Central memory CD8-positive, alpha-beta T cell (primary cell): ENCODE results near the gene ARHGEF4.

Experiments used
- ATAC-seq: fragments of 150-1000 bp; cut with Tn5 transposase; replicated peaks from 2 replicates; pipeline ENCODE4 v1.10.0; 2022; ENCODE audit warnings: mild to moderate bottlenecking, moderate FRiP score, moderate number of reproducible peaks; ENCODE audit not compliant: poor library complexity, severe bottlenecking; ENCODE audit errors: extremely low read depth
- DNase-seq, 2 donors: peaks; one replicate each; pipeline ENCODE4 v3.0.0; 2021; ENCODE audit warnings: low spot score in 2 of 2
- H3K27ac Mint-ChIP-seq: one replicate; pipeline ENCODE4 v1.8.0; 2022; ENCODE audit warnings: low read depth, mild to moderate bottlenecking, moderate library complexity, mixed read lengths
- H3K27me3 Mint-ChIP-seq: one replicate; pipeline ENCODE4 v1.8.0; 2022; ENCODE audit warnings: mixed read lengths
- H3K36me3 Mint-ChIP-seq: one replicate; pipeline ENCODE4 v1.8.0; 2022; ENCODE audit warnings: mild to moderate bottlenecking, moderate library complexity, mixed read lengths; ENCODE audit not compliant: insufficient read depth
- H3K4me1 Mint-ChIP-seq: one replicate; pipeline ENCODE4 v1.8.0; 2022; ENCODE audit warnings: mixed read lengths
- H3K4me3 Mint-ChIP-seq: one replicate; pipeline ENCODE4 v1.8.0; 2022; ENCODE audit warnings: mild to moderate bottlenecking, moderate library complexity, mixed read lengths
- H3K9me3 Mint-ChIP-seq: one replicate; pipeline ENCODE4 v1.8.0; 2022; ENCODE audit warnings: mixed read lengths

ARHGEF4 gene

GRCh38 chr2:130832296-130832940, 4.3 kb upstream of the ARHGEF4 start:
- Mint-ChIP-seq H3K4me1 (no peaks in the 10 kb centered on the region), H3K27ac (no peak overlapping the region), H3K4me3 (no peak overlapping the region), H3K36me3 (peaks cover 5% of the 10 kb centered on the region), H3K9me3 (no peaks in the 10 kb centered on the region), H3K27me3 (peaks cover 51% of the 10 kb centered on the region)
- DNase-seq = no peak
- no peak for ATAC-seq

GRCh38 chr2:130834091-130834930, 2.4 kb upstream of the ARHGEF4 start:
- Mint-ChIP-seq H3K4me3 (no peak overlapping the region), H3K36me3 (peaks cover 5% of the 10 kb centered on the region), H3K27ac (no peak overlapping the region), H3K9me3 (no peaks in the 10 kb centered on the region), H3K27me3 (peaks cover 64% of the 10 kb centered on the region), H3K4me1 (no peaks in the 10 kb centered on the region)
- DNase-seq (no peak), ATAC-seq (no peak)

- H3K4me3 Mint-ChIP-seq = no peak overlapping the region
- no peaks in the 10 kb centered on the region for H3K4me1 Mint-ChIP-seq
- no peak overlapping the region for H3K27ac Mint-ChIP-seq
- H3K27me3 Mint-ChIP-seq = peaks cover 64% of the 10 kb centered on the region
- DNase-seq (no peak), ATAC-seq (no peak)
- peaks cover 5% of the 10 kb centered on the region for H3K36me3 Mint-ChIP-seq
- no peaks in the 10 kb centered on the region for H3K9me3 Mint-ChIP-seq
Observed at GRCh38 chr2:130834931-130835765, 1.6 kb upstream of the ARHGEF4 start.

GRCh38 chr2:130835766-130836015, 1.0 kb upstream of the ARHGEF4 start:
- Mint-ChIP-seq H3K4me1 (no peaks in the 10 kb centered on the region), H3K27me3 (peaks cover 60% of the 10 kb centered on the region), H3K36me3 (peaks cover 7% of the 10 kb centered on the region), H3K4me3 (no peak overlapping the region), H3K27ac (no peak overlapping the region), H3K9me3 (no peaks in the 10 kb centered on the region)
- DNase-seq (no peak), ATAC-seq (no peak)

- H3K9me3 Mint-ChIP-seq = no peaks in the 10 kb centered on the region
- H3K36me3 Mint-ChIP-seq = peaks cover 5% of the 10 kb centered on the region
- DNase-seq (no peak), ATAC-seq (no peak)
- H3K27ac Mint-ChIP-seq = no peak overlapping the region
- no peak overlapping the region for H3K4me3 Mint-ChIP-seq
- H3K27me3 Mint-ChIP-seq = peaks cover 61% of the 10 kb centered on the region
- H3K4me1 Mint-ChIP-seq = no peaks in the 10 kb centered on the region
Observed at GRCh38 chr2:130837175-130837810, 579 bp downstream of the ARHGEF4 start.

- Mint-ChIP-seq H3K9me3 (no peaks in the 10 kb centered on the region), H3K4me3 (no peak overlapping the region), H3K4me1 (no peaks in the 10 kb centered on the region), H3K27me3 (peaks cover 61% of the 10 kb centered on the region), H3K36me3 (peaks cover 5% of the 10 kb centered on the region), H3K27ac (no peak overlapping the region)
- no peak for ATAC-seq
- no peak for DNase-seq
Observed at GRCh38 chr2:130837811-130838565, 1.3 kb downstream of the ARHGEF4 start.

GRCh38 chr2:130839011-130839780, 2.5 kb downstream of the ARHGEF4 start:
- Mint-ChIP-seq H3K27ac (no peak overlapping the region), H3K4me3 (no peak overlapping the region), H3K36me3 (peaks cover 9% of the 10 kb centered on the region), H3K9me3 (no peaks in the 10 kb centered on the region), H3K27me3 (peaks cover 61% of the 10 kb centered on the region), H3K4me1 (no peaks in the 10 kb centered on the region)
- no peak for ATAC-seq
- DNase-seq = no peak

GRCh38 chr2:130840506-130840905, 3.8 kb downstream of the ARHGEF4 start:
- Mint-ChIP-seq H3K27ac (no peak overlapping the region), H3K4me3 (no peak overlapping the region), H3K4me1 (no peaks in the 10 kb centered on the region), H3K27me3 (peaks cover 48% of the 10 kb centered on the region), H3K9me3 (no peaks in the 10 kb centered on the region), H3K36me3 (peaks cover 9% of the 10 kb centered on the region)
- ATAC-seq (no peak), DNase-seq (no peak)

GRCh38 chr2:130841741-130842365, 5.1 kb downstream of the ARHGEF4 start:
- H3K4me1 Mint-ChIP-seq = no peaks in the 10 kb centered on the region
- H3K27ac Mint-ChIP-seq = no peak overlapping the region
- ATAC-seq (no peak), DNase-seq (no peak)
- H3K4me3 Mint-ChIP-seq = no peak overlapping the region
- H3K9me3 Mint-ChIP-seq = no peaks in the 10 kb centered on the region
- peaks cover 7% of the 10 kb centered on the region for H3K36me3 Mint-ChIP-seq
- H3K27me3 Mint-ChIP-seq = peaks cover 40% of the 10 kb centered on the region

GRCh38 chr2:130842770-130843169, 6.1 kb downstream of the ARHGEF4 start:
- no peaks in the 10 kb centered on the region for H3K4me1 Mint-ChIP-seq
- peaks cover 40% of the 10 kb centered on the region for H3K27me3 Mint-ChIP-seq
- no peak overlapping the region for H3K4me3 Mint-ChIP-seq
- H3K36me3 Mint-ChIP-seq = peaks cover 7% of the 10 kb centered on the region
- DNase-seq (no peak), ATAC-seq (no peak)
- no peaks in the 10 kb centered on the region for H3K9me3 Mint-ChIP-seq
- no peak overlapping the region for H3K27ac Mint-ChIP-seq

- H3K27me3 Mint-ChIP-seq = peaks cover 33% of the 10 kb centered on the region
- H3K36me3 Mint-ChIP-seq = peaks cover 7% of the 10 kb centered on the region
- no peak overlapping the region for H3K4me3 Mint-ChIP-seq
- H3K4me1 Mint-ChIP-seq = no peaks in the 10 kb centered on the region
- H3K27ac Mint-ChIP-seq = no peak overlapping the region
- DNase-seq = no peak
- no peaks in the 10 kb centered on the region for H3K9me3 Mint-ChIP-seq
- ATAC-seq = no peak
Observed at GRCh38 chr2:130843321-130843985, 6.7 kb downstream of the ARHGEF4 start.
